GM12864 (cell line): ENCODE measurements around the gene CNRIP1.

Source experiments
- DNase-seq: peaks from one replicate; pipeline ENCODE4 v3.0.0-alpha.2; 2011; ENCODE audit warnings: low read depth
- H3K4me3 ChIP-seq: 2 replicates; pipeline ENCODE4 v1.5.1; 2011; ENCODE audit warnings: mild to moderate bottlenecking, low read depth, low read length, control low read depth
- CTCF ChIP-seq: IDR thresholded peaks from 2 replicates; pipeline ENCODE4 v1.5.1; 2011; ENCODE audit warnings: low read depth, mild to moderate bottlenecking, moderate library complexity, low read length, control low read depth, inconsistent platforms; ENCODE audit errors: missing control alignments

Gene CNRIP1

GRCh38 chr2:68363721-68364120, 44.0 kb upstream of the CNRIP1 start:
- no peak overlapping the region for H3K4me3 ChIP-seq
- TF ChIP-seq CTCF, result no peak

GRCh38 chr2:68362749-68363148, 43.0 kb upstream of the CNRIP1 start:
- DNase-seq, result no peak
- H3K4me3 ChIP-seq, result peak overlapping the region; percentile 21; the same call in 1 of the 2 replicates
- no peak for TF ChIP-seq CTCF

More at GRCh38 chr2:68363721-68364120, 44.0 kb upstream of the CNRIP1 start:
- no peak for DNase-seq

- peak; percentile 81 for TF ChIP-seq CTCF
- DNase-seq, result peak; percentile 82
- peak overlapping the region; percentile 23; the same call in 1 of the 2 replicates for H3K4me3 ChIP-seq
Observed at GRCh38 chr2:68362069-68362468, 42.3 kb upstream of the CNRIP1 start.

GRCh38 chr2:68359889-68360288, 40.1 kb upstream of the CNRIP1 start:
- no peak for DNase-seq
- no peak overlapping the region for H3K4me3 ChIP-seq
- TF ChIP-seq CTCF, result peak; percentile 9

GRCh38 chr2:68357605-68358337, 38.0 kb upstream of the CNRIP1 start:
- no peak overlapping the region for H3K4me3 ChIP-seq
- DNase-seq, result no peak
- TF ChIP-seq CTCF, result peak; percentile 78

- H3K4me3 ChIP-seq, result no peak overlapping the region
- TF ChIP-seq CTCF, result no peak
- DNase-seq, result no peak
Observed at GRCh38 chr2:68356599-68357239, 37.0 kb upstream of the CNRIP1 start.
